NCI-H2107 (cell line): ENCODE results near the gene WRAP53.
A peak's percentile ranks its signal among the peaks of the same experiment; 100 is the strongest.
"Not testable (repeated sequence)": the region's sequence is repeated elsewhere in the genome, so short reads cannot be mapped to it uniquely, and the experiment has no call there.

ENCODE experiments used
- DNase-seq: peaks from one replicate; lab custom pipeline; 2025; lab: John Stamatoyannopoulos, UW

Gene WRAP53

GRCh38 chr17:7687908-7688807, at the start of gene WRAP53:
Gene WRAP53, plus strand, starts transcription at chr17:7688477. Its CDS starts 172 bp downstream, at chr17:7688649.
- DNase-seq: peak; percentile 91

DNA sequence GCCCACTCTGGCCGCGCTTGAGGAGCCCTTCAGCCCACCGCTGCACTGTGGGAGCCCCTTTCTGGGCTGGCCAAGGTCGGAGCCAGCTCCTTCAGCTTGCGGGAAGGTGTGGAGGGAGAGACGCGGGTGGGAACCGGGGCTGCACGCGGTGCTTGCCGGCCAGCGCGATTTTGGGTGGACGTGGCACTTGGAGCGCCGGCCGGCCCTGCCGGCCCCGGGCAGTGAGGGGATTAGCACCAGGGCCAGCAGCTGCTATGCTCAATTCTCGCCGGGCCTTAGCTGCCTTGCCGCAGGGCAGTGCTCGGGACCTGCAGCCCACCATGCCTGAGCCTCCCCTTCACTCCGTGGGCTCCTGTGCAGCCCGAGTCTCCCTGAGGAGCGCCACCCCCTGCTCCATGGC, 47.5 kb upstream of the WRAP53 start:
- no peak for DNase-seq

GRCh38 chr17:7641635-7642034, 46.6 kb upstream of the WRAP53 start:
- not testable (repeated sequence) for DNase-seq

- DNase-seq: no peak
Measured at GRCh38 chr17:7644775-7645174, 43.5 kb upstream of the WRAP53 start.

DNA sequence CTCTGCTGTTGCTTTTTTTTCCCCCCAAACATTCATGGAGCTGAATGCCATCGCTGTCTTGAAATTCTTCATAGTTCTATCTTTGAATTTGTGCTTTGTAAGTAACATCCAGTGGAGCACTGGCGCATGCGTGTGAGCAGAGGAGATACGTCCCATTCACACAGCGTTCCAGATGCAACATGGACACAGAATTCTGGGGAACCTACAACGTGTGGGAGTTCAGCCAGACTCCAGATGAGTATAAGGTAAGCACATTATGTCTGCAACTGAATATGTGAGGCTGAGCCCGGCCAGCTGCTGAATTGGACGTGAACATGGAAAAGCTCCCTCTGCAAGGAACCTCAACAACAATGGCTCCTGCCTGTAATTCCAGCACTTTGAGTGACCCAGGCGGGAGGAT, 41.8 kb upstream of the WRAP53 start:
- no peak for DNase-seq

GRCh38 chr17:7647018-7647417, 41.3 kb upstream of the WRAP53 start:
- no peak for DNase-seq

DNA sequence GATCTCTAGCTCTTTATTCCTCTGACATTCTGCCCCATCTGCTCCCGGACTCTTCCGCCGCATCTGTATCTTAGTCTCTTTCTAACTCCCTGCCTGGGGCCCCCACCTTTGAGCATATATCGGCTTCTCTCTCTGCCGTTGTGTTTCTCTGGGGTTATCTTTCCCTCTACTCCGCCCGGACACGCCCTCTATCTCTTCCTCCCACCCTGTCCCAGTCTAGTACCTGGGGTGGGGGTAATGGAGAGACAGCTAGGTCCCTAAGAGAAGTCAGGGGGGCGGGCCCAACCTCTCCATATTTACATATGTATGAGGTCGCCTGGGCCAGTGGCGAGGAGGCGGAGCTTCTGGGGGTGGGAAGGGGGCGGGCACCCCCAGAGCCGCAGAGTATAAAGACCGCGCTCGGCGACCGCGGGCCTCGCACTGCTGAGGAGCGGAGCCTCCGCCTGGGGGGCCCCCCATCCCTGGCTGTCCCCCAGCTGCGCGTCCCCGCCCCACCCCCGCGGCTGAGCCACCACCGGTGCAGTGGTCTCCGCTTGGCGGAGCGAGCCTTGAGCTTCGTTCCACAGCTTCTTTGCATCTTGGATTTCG, 37.7 kb upstream of the WRAP53 start, which contains the start of gene ATP1B2:
TSS of gene ATP1B2 (plus strand) at position 418 of the 588 bp plus-strand sequence. CDS start 593 bp downstream, outside the sequence.
- no peak for DNase-seq

DNA sequence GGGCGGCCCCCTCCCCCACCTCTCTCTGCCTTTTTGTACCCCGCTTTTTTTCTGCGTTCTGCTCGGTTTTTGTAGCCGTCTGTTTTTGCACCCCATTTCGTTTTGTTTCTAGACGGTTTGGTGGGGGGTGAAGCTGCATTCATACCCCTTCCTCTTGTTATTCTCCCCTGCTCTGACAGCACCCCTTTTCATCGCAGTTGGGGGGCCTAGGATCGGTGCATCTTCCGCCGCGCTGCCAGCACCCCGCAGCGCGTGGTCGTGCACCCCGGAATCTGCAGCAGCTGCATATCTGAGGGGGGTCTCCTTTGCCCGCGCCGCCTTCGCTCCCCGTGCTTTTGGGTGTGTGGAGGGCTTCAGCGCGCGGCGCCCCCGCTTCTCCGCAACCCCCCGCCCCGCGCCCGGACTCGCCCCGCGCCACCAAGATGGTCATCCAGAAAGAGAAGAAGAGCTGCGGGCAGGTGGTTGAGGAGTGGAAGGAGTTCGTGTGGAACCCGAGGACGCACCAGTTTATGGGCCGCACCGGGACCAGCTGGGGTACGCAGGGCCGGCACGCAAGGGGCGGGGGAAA, 37.1 kb upstream of the WRAP53 start:
- DNase-seq: no peak

DNA sequence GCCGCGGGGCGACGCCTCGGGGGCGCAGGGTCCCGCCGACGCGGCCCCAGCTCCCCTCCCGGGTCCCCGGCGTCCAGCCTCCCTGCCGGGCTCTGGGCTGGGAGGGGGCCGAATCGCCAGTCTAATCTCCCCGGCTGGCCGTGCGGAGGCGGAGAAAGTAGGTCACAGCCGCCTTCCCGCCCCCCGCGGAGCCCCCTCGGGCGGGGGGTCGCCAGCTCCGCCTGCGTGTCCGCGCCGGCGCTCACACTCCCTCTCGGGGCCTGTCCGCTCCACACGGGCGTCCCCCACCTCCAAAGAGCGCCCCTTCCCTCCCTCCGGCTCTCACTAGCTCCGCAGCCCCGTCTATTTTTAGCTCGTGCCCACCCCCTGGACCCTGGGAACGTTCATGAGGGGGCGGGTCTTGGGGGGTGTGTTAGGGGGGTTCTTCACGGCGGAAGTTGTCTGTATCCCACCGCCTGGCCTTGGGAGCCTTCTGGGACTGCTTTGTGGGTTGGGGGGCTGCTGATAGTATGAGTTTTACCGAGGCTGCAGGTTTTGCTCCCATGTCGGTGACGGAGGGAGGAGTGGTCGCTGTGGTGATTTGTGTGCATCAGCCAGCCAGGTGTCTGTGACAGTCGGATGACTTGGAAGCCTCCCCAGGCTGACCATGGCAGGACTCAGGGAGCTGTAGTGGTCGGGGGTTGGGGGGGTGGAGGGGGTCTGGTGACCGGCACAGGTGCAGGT, 36.5 kb upstream of the WRAP53 start:
- DNase-seq: no peak

DNA sequence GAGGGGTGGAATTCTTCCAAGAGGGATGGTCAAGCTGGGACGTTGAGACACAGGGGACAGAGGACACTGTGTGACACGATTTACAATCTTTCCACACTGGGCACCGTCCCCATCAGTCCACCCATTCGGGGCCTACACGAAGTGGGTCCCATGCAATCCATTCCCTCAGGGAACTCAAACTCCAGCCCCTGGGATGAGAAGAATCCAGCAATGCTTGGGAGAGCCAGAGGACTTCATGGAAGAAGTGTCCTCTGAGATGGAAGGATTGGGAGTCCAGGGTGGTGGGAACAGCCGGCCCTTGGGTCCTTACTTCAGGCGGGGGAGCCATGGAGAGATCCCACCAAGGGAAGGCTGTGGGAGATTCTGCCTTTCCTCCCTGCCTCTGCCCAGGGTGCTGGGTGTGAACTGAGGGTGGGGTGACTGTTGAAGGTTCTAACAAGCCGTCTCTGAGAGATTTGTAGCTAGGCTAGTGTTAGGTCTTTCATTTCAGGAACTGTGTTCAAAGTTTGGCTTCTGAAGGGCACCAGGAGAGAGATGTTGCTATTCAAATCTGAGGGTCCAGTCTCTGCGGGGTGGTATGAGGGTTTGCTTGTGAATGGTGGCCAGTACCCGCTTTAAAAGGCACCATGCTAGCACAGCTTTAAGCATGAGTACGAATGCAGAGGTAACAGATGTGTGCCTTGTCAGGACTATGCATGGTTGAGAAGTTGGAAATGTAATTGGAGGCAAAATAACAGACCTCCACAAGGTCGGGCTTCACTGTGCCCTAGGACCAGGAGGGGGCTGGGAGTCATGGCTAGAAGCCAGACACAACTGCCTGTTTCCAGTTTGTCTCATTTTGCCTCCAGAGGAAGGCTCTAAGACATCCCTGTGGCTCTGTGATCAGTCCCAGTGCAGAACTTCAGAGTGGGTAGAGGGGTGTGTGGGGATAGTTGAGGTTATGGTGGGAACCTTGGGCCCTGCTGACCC, 35.6 kb upstream of the WRAP53 start:
- DNase-seq: no peak

DNA sequence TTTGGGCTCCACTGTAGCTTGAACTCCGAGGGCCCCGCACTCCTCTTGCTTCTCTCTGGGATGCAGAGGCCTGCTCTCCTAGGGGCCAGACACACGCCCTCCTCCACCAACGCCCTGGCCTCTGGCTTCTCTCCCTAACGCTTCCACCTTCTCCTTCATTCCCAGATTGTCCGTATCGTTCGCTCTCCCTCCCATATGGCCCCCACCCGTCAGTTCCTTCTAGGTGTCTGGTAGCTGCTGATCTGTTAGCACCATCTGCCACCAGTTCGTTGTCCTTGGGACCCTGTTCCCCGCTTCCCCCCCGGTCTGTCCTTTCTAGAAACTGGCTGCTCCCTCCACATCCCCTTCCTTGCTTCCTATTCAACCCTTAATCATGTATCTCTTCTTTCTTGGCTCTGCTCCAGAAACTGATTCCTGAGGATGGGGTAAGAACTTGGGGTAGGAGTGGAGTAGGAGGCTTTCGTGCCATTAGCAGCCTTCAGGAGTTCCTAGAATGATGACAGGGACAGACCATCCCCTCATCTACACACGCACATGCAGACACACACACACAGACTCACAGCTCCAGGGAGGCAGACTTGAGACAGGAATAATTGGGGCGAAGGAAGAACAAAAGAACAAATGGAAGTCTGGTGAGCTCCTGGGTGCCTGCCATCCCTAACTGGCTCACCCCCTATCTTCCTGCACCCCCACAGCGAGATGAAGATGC, 33.3 kb upstream of the WRAP53 start:
- no peak for DNase-seq

DNA sequence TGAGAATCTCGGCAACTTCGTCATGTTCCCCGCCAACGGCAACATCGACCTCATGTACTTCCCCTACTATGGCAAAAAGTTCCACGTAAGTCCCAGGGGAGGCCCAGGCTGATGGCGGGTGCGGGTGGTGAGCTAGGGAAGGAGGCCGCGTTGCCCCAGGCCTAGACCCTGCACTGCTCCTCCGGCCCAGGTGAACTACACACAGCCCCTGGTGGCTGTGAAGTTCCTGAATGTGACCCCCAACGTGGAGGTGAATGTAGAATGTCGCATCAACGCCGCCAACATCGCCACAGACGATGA, 32.8 kb upstream of the WRAP53 start:
- no peak for DNase-seq

GRCh38 chr17:7656958-7657609, 31.2 kb upstream of the WRAP53 start:
- no peak for DNase-seq

- DNase-seq: no peak
Measured at GRCh38 chr17:7667656-7668406, 20.4 kb upstream of the WRAP53 start.

DNA sequence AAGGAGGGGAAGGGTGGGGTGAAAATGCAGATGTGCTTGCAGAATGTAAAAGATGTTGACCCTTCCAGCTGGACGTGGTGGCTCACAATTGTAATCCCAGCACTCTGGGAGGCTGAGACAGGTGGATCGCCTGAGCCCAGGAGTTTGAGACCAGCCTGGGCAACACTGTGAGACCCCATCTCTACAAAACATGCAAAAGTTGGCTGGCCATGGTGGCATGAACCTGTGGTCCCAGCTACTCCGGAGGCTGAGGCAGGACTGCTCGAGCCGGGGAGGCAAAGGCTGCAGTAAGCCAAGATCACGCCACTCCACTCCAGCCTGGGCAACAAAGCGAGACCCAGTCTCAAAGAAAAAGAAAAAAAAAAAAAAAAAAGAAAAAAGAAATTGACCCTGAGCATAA, 19.8 kb upstream of the WRAP53 start:
- no peak for DNase-seq

DNA sequence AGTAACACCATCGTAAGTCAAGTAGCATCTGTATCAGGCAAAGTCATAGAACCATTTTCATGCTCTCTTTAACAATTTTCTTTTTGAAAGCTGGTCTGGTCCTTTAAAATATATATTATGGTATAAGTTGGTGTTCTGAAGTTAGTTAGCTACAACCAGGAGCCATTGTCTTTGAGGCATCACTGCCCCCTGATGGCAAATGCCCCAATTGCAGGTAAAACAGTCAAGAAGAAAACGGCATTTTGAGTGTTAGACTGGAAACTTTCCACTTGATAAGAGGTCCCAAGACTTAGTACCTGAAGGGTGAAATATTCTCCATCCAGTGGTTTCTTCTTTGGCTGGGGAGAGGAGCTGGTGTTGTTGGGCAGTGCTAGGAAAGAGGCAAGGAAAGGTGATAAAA, 15.0 kb upstream of the WRAP53 start:
- no peak for DNase-seq

DNA sequence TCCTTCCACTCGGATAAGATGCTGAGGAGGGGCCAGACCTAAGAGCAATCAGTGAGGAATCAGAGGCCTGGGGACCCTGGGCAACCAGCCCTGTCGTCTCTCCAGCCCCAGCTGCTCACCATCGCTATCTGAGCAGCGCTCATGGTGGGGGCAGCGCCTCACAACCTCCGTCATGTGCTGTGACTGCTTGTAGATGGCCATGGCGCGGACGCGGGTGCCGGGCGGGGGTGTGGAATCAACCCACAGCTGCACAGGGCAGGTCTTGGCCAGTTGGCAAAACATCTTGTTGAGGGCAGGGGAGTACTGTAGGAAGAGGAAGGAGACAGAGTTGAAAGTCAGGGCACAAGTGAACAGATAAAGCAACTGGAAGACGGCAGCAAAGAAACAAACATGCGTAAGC, 13.3 kb upstream of the WRAP53 start:
- no peak for DNase-seq

DNA sequence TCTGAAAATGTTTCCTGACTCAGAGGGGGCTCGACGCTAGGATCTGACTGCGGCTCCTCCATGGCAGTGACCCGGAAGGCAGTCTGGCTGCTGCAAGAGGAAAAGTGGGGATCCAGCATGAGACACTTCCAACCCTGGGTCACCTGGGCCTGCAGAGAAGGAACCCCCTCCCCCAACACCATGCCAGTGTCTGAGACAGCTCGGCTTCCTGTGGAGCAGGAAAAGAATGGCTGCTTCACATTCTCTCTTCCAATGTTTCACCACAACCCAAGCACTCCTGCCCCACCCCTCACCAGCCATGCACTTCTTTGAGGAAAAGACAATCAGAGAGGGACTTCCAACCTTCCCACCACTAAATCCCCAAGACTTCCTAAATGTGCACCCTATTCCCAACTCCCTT, 11.7 kb upstream of the WRAP53 start:
- DNase-seq: no peak

DNA sequence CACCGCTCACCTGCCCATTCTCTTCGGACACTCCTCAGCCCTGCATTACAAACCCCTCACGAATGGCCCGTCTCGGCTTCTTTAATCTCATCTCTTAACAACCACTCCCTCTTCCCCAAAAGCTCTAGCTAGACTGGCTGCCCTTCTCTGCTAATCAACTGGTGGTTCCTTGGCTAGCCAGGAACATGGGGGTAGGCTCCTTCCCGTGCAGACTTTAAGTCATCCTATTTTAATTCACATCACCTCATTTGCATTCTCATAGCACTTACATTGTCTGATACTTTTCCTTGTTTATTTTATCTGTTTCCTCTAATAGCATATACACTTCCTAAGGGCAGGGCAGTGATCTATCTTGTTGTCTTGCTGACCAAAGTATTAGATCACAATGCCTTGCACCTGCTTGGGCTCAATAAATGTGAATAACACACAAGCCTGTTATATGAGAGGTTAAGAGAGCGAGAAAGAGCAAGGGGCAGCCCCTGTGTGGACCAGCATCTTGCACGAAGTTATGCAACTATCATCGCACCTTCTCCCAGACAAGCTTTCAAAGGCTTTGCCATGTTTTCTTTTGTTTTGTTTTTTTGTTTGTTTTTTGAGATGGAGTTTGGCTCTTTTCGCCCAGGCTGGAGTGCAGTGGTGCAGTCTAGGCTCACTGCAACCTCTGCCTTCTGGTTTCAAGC, 10.7 kb upstream of the WRAP53 start:
- no peak for DNase-seq
